Stimulated activated CD8-positive, alpha-beta memory T cell treated with anti-CD3 and anti-CD28 coated beads, Interleukin-7, amount 100 ng/mL, for 24 hours (primary cell): Measurements from ENCODE around the gene DLL1.
"Not testable (repeated sequence)": the region's sequence is repeated elsewhere in the genome, so short reads cannot be mapped to it uniquely, and the experiment has no call there.

Experiments used
- DNase-seq: peaks from one replicate; pipeline ENCODE4 v3.0.0-alpha.2; 2020; ENCODE audit warnings: low read depth

The DLL1 gene

DNA sequence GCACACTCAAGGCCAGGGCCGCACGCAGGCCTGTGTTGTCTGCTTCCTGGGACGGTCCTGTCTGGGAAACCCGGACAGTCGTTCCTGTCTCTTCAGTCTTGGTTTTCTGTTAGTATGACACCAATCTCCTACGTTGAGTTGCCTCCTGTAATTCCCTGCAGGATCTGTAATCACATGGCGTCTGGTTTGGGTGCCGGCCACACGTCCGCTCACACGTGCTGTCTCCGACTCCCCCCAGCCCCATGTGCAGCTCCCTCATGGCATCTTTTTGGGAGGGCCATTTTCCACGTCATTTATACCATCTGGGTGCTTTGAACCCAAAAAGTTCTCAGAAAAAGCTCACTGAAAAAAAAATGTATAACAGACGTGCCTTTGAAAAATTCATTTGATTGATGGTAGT is 23.2 kb downstream of the DLL1 start:
- DNase-seq, result no peak

DNA sequence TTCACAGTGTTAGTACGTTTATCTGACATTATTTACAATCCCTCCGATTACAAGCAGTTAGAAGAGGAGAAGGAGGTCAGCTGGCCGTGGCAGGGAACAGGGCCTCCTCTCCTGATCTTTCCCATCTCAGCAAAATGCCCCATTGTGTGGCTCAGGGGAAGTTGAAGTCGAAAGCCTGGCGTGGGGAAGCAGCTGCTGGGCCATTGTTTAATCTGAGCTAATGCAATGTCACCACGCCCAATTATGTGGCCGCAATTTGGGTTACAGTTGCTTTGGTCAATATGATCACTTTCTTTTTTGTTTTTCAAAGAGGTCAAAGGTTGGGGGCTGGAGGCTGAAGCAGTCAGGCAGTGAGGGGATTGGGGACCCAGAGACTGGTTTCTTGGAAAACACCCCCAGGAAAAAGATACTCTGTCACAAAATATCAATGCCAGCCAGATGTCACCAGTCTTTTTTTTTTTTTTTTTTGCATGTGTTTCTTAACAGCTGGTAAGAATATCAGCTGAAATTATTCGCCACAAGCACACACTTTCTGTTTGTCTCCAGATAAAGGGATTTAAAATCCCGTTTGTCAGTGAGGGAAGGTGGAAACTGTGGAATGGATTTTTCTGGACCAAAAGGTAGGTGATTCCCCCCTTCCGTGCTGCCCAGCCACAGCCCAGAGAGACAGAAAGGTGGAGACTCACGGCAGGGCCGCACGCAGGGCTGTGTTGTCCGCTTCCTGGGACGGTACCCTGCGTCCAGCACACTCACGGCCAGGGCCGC is 24.6 kb downstream of the DLL1 start:
- DNase-seq, result no peak

DNA sequence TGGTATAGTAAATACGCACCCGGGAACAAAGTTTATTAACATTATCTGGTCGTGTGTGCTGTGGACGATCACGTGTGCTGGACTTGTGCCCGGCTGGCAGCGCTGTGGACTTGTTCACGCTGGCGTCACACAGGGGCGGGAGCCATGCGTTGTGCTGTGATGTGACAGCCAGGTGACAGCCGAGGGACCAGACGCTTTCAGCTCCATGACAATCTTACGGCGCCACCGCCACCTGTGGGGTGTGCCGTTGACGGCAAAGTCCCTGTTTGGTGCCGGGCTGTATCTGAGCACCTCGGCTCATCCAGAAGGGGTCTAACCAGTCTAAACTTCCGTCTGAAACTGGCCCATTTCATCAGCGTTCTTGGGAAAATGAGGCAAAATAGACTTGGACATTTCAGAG is 25.2 kb downstream of the DLL1 start:
- no peak for DNase-seq

DNA sequence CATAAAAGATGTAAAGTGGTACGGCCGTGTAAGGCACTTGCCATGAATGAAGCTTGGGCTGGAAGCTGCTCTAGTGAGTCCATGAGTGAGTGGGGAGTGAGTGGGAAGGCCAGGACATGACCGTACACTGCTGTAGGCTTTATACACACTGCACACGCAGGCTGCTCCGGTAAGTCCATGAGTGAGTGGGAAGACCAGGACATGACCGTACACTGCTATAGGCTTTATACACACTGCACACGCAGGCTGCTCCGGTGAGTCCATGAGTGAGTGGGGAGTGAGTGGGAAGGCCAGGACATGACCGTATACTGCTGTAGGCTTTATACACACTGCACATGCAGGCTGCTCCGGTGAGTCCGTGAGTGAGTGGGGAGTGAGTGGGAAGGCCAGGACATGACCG is 26.2 kb downstream of the DLL1 start:
- DNase-seq, result not testable (repeated sequence)

DNA sequence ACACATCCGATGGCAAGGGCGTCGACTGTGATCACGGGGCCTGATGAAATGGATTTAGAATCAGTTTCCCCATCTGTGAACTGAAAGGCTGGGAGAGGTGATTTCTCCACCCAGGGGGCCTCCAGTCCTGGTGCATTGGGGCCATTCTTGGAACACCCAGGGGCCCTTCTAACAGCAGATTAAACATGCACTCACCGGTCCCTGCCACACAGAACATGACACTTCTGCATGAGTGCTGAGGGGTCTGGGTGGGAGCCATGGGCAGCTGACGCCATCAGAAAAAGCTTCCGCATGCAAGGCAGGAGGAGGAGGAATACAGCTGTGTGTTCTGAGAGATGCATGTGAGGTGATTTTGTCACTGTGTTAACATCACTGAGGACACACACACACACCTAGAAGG is 26.8 kb downstream of the DLL1 start:
- DNase-seq, result no peak

DNA sequence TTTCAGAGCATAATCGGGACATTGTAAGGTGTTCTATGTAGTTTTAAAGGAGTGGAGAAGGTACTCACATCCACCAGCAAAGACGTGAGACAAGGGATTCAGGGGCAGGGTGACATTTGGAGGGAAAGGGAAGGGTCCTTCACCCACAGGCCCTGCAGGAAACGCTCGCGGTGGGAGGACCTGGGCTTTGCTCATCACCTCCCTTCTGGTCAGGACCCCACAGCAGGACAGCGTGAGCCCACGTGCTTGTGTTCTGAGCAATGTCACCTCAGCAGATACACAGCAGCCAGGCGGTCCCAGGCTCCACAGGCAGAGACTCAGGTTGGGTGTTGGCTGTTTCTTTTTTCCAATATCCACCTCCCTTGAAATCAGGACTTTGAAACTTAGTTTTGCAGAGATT is 27.5 kb downstream of the DLL1 start:
- DNase-seq, result no peak

DNA sequence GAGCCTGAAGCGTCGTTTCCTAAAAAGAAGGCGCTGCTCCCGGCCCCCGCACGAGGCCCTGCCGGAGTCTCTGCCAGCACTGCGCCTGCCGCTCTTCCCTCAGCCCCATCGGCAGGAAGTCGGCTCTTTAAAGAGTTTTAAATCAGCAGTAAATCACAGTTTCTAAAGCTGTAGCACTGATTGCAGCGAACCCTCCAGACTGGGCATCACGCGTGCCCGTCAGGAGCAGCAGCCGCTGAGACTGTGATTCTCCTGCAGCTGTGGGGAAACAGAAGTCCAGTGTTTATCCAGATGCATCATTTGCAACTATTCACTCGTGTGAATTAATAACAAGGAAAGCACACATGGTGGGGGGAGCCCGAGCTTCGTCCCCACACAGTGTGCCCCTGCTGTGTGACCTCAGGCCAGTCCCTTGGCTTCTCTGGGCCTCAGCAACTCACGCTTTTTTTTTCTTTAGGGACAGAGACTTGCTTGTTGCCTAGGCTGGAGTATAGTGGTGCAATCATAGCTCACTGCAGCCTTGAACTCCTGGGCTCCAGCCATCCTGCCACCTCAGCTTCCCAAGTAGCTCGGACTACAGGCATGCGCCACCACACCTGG is 28.3 kb downstream of the DLL1 start:
- no peak for DNase-seq

DNA sequence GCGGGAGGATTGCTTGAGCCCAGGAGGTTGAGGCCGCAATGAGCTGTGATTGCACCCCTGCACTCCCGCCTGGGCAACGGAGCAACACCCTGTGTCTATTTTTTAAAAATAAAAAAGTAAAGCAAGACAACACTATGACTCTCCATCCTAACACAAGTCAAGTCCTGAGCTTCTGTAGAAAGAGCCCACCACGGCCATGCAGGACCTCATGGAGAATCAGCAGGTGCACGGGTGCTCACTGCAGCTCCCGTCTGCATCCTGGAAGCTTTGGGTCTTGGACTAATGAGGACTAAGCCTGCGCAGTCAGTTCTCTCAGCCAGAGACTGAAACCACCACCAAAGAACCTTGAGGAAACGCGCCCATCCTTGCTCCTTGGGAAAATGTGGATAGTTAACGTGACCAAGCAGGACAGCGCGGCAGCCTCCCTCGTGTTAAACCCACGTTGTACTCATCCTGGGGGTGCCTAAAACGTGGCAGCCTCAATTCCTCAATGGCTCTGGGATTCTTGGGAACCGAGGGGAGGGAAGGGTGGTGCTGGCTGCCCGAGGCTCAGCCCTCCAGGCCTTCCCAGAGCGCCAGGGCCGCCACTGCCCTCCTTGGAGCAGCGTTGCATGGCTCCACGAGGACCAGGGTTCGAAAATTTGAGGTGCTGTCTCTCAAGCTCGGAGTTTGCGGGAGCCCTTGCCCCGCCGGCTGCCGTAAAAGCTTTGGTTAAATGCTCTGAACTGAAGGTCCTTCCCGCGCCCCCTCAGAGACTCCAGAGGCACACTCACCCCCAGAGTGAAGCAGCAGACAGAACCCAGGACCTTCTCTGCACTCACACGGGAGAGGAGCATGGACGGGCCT is 29.0 kb downstream of the DLL1 start:
- DNase-seq, result no peak

DNA sequence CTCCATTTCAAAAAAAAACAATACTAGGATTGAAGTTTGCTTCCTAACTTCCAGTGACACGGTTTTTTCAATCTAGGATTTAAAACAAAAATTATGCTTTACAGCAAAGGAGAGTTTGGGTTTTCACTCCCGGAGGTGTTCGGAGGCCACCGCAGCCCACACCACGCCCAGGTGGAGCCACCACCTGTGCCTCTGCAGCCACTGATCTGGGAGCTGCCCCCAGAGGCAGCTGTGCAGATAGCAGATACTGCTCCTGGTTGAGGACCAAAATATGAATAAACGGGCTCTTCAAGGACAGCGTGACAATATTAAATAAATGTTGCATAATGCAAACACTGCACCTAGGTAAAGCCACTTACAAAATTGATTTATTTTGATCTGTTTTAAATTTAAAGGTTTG is 30.2 kb downstream of the DLL1 start:
- no peak for DNase-seq

DNA sequence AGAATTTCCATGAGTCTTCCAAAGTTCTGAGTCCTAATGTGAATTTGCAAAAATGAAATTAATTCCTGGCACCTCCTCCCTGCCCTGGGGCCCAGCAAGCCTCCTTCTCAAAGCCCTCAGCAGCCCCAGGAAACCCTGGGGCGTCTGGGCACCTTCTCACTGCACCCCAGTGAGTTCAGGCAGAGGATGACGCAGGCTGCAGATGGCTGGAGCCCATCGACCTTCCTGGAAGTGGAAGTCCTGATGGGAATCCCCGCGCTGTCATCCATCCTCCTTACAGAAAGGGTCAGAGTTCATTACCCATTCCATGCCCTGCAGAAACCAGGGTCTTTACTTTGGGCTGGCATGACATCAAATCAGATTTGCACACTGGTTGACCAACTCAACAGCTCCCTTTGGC is 31.6 kb downstream of the DLL1 start:
- no peak for DNase-seq

DNA sequence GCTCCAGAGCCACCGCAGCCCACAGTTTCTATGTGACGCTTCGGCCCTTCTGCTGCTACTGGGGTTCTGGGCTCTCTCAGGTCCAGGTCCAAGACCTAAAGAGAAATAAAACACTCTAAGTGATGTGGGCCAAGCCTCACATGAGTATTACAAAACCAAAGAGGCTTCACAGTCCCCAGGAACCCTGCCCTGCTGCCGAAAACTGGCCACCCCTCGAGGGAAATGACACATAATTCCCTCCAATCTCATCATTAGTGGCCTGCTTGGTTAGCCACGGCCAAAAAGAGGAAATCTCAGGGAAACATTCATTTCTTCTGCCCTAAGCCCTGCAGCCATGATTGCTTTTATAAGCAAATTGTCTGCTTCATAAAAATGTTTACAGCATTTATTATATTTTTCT is 32.5 kb downstream of the DLL1 start:
- DNase-seq, result no peak

DNA sequence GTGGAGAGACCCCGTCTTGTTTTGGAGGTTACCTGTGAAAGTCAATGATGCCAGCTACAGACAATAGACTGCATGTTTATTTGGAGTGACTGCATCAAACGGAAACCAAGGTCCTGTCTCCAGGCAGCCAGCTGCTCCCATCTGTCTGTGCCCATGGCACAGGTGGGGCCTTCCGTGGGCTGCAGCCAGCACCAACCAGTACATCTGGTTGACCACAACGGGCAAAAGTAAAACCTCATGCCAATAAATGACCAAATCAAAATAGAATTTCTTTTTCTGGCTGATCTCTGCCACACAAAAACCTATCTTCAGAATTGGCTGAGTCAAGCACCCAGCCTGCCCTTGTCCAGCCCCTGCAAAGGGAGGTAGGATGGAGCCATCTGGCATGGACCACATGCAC is 33.5 kb downstream of the DLL1 start:
- no peak for DNase-seq

DNA sequence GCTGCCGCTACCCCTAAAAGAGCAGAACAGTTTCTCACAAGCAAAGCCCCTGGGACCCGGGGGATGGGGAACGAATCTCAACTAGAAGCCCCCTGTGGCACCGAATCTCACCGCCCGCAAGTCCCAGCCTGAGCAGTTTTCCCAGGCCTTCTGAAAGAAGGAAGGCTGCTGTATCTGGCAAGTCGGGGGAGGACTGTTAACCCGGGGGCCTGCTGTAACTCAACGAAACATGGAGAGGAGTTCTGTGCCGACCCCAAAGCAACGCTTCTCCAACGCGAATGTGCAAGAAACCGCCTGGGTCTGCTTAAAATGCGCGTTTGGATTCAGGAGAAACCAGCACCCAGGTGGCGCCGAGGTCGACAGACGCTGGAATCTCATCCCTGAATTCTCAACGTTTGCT is 34.2 kb downstream of the DLL1 start:
- no peak for DNase-seq

DNA sequence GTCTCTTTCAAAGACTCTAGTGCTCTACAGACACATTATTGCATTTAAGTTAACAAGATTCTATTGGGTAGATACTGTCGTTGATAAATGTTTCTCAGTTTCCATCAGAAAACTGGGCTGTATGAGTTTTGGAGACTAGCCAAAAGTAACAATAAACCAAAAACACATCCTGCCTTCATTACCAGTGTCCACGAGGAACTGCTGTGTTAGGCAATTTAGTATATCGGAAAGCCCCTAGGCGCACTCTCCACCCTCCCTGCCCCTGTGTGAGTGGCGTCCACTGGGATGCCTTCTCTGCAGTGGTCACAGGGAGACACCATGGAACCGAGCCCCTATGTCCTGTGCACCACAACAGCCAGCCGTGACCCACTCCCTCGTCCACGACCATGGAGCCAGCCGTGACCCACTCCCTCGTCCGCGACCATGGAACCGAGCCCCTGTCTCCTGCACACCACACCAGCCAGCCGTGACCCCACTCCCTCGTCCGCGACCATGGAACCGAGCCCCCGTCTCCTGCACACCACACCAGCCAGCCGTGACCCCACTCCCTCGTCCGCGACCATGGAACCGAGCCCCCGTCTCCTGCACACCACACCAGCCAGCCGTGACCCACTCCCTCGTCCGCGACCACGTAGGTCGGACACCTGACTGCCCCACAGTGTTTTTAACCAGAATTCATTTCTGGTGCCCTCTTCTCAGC is 35.3 kb downstream of the DLL1 start:
- no peak for DNase-seq

DNA sequence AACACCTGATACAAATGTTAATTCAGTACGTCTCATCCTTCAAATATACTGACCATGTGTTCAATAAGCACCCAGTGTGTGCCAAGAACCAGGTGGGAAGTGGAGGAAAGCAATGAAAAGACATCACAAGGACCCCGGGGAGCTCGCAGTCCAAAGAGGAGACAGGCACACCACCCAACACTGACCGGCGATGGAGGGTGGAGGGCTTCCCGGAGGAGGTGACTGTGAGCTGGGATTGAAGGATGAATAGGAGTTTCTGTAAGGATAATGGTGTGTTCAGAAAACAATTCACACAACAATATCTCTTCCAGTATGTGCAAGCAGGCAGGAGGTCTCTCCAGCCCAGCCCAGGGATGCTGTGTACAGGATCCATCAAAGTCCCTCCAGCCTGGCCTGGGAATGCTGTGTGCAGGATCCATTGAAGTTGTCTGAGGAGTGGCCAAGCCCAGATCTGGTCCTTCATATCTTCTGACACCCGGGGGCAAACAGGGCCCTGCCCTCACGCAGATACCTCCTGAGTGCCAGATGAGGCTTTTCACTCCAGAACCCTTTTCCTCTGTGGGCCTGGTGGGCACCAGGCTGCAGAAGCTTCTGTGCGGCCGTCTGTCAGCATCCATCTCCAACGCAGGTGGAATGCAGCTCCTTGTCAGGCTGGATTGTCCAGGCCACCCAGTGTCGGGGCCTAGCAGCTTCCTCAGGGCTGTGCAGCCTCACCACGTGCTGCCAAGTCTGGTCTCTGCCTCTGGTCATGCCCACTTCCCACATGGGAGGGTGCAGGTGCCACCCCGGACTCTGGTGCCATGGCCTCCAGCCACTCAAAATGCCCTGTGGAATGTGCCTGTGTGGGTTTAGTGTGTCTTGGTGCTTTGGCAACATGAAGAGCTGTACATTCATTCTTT is 36.3 kb downstream of the DLL1 start:
- no peak for DNase-seq

DNA sequence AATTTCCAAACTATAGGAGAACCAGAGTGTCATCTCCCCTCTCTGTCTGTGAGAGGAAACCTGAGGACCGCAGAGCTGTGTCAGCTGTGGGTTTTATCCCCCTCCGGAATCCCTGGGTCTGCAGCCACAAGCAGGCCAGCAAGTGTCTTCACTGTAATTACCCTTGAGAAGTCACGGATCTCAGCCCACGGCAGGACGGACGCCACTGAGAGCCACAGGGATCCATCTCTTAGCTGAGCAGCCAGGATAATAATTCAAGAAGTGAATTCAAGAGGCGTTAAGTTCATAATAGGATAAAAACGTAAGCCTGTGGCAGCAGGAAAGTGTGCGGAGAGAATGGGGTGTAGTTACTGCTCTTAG is 37.0 kb downstream of the DLL1 start:
- DNase-seq, result no peak

DNA sequence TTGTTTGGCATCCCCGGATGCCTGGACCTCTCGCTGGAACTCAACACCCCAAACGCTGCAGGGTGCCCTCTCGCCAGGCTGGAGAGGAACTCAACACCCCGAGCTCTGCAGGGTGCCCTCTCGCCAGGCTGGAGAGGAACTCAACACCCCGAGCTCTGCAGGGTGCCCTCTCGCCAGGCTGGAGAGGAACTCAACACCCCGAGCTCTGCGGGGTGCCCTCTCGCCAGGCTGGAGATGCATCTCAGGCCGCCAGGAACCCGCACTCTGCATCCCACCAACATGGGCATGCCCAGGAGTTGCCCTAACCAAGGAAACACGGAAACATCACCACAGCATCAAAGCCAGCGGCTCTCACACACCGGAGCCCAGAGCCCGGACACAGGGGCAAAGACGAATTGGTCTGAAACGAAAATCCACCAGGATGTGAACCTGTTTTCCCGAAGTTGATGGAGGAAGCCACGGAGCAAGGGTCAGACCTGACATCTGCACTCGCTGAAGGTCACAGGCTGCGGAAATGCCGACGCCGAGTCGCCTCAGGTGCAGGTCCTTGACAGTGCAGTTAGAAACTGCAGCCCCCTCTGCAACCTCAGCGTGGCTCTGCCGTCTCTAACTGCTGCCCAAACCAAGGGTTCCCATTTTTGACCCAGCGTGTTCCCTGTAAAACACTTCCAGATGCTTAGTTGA is 37.5 kb downstream of the DLL1 start:
- DNase-seq, result no peak

DNA sequence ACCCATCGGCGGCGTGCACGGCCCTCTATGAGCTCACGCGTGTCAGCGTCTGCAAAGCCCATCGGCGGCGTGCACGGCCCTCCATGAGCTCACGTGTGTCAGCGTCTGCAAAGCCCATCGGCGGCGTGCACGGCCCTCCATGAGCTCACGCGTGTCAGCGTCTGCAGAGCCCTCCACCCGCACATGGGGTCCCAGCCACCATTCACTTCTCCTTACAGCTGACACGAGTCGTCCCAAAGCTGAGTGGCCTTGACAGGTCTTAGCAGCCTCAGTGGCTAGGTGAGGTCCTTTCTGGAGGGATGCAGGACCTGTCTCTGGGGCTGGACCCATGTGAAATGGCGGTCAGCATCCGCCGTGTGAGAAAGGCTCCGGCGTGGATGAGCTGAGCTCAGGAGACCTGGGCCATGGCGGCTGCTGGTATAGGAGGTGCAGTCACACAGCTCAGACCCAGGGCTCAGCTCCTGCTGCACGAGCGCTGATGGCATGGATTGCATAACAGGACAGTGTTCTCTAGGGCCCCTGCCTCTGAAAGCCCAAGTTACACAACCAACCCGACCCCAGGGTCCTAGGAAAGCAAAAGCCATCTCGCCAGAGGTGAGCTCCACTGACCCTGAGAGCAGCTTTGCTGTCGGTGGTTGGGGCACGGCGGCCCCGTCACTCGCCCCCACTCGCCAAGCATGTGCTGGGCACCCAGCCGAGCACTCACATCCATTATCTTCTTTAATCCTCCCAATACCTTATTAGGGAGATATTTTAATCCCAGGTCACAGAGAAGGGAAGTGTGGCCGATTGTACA is 38.9 kb downstream of the DLL1 start:
- no peak for DNase-seq

DNA sequence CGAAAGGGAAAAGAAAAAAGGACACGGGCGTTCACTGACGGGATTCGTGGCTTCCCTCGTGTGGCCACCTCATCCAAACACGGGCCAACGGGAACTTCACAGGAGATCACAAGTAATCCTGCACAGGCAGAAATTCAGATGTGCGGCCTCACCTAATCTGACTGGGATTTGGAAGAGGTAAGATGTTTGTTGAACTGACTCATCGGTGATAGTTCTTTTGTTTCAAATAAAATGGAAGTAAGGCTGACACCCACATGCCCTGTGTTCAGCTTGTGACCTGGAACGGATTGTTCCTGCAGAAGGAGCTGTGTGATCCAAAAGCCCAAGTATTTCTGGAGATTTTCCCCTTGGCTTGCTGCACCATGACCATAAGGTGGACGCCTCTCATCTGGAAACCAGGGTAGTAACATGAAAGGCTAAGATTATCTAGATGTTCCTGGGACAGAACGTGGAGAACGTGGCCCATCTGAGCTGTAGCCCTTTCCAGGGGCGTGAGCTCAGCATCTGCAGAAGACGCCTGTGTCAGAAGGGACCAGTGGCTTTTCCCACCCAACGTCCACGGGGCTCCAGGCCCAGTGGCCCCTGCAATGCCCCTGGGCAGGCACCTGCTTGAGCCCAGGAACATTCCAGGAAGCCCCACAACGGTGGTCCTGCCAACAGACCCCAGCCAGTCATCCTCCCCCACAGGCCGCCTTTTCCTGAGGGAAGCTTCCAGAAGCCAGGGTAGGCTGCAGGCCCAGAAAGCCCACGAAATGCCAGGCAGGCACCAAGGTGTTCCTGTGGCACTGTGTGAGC is 39.7 kb downstream of the DLL1 start:
- DNase-seq, result no peak
